ENCODE measurements around the gene DOCK4.

The DOCK4 gene

DNA sequence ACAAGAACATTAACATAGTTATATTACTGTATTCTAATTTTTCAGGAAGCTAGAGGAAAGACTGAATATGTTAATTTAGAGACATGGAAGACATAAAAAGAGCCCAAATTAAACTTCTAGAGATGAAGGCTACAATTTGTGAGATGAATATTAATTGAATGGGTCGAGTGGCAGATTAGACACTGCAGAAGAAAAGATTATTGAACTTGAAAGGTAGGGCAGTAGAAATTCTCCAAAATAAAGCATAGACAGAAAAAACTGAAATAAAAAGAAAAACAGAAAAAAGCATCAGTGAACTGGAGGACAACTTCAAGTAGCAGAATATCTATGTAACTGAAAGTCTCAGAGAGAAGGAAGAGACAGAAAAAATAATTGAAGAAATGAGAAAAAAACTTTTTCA, 369.6 kb downstream of the DOCK4 start:
- Histone ChIP-seq H3K36me3 (ENCODE audit: control insufficient read depth in 1 of 2, insufficient read depth in 2 of 2, low read length in 2 of 2) (peaks cover under 1 to 5% of the 10 kb centered on the region in 2 donors), H3K4me1 (ENCODE audit: control insufficient read depth in 1 of 2, insufficient read depth in 2 of 2, low read length in 2 of 2) (no peaks in the 10 kb centered on the region), H3K4me3 (ENCODE audit: low read depth in 1 of 2, low read length in 2 of 2) (no peak overlapping the region), H3K9me3 (ENCODE audit: control insufficient read depth in 1 of 2, low read length in 2 of 2) (no peaks in the 10 kb centered on the region), H3K27me3 (ENCODE audit: low read depth, low read length) (no peaks in the 10 kb centered on the region), H3K27ac (ENCODE audit: low read length) (no peak overlapping the region)

DNA sequence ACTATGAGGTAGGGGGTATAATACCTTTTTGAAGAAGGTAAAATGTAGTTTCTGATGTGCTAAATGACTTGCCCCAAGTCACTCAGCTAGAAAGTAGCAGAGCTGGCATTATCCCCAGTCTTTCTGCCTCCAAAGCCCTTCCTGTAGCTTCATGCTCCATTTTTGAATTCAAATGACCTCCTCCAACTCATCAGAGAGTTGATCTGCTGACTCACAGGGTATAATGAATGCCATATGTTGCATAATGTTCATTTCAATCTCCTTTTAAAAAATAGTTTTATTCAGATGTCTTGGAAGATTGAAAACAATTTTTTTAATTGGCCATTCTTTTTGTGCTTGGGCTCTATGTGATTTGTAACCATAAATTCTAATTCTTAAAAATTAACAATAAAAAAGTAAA, 371.1 kb downstream of the DOCK4 start:
- Histone ChIP-seq H3K36me3 (ENCODE audit: control insufficient read depth in 1 of 2, insufficient read depth in 2 of 2, low read length in 2 of 2) (peaks cover 0 to 5% of the 10 kb centered on the region in 2 donors), H3K9me3 (ENCODE audit: control insufficient read depth in 1 of 2, low read length in 2 of 2) (no peaks in the 10 kb centered on the region), H3K4me1 (ENCODE audit: control insufficient read depth in 1 of 2, insufficient read depth in 2 of 2, low read length in 2 of 2) (no peaks in the 10 kb centered on the region), H3K27me3 (ENCODE audit: low read depth, low read length) (no peaks in the 10 kb centered on the region), H3K4me3 (ENCODE audit: low read depth in 1 of 2, low read length in 2 of 2) (no peak overlapping the region), H3K27ac (ENCODE audit: low read length) (no peak overlapping the region)

DNA sequence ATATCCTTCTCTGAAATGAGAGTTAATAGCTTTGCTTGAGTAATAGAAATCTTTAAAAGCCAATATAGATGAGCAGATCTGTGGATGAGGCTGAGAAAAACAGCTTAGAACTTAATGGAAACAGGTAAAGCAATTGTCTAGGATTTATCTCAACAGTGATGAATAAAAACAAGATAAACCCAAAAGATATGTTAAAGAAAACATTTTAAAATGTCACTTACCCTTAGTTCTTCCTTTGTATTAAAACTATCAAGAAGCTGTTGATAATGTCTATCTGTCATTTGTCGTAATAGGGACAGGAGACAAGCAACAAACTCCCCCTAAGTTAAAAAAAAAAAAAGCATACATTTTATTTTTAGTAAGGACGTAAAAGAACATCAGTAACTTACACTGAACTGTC, 371.8 kb downstream of the DOCK4 start:
- peaks cover 0 to 5% of the 10 kb centered on the region in 2 donors for H3K36me3 ChIP-seq (ENCODE audit: control insufficient read depth in 1 of 2, insufficient read depth in 2 of 2, low read length in 2 of 2)
- no peaks in the 10 kb centered on the region for H3K27me3 ChIP-seq (ENCODE audit: low read depth, low read length)
- H3K4me1 ChIP-seq (ENCODE audit: control insufficient read depth in 1 of 2, insufficient read depth in 2 of 2, low read length in 2 of 2), result no peaks in the 10 kb centered on the region
- H3K4me3 ChIP-seq (ENCODE audit: low read depth in 1 of 2, low read length in 2 of 2), result no peak overlapping the region
- H3K9me3 ChIP-seq (ENCODE audit: control insufficient read depth in 1 of 2, low read length in 2 of 2), result no peaks in the 10 kb centered on the region
- no peak overlapping the region for H3K27ac ChIP-seq (ENCODE audit: low read length)

DNA sequence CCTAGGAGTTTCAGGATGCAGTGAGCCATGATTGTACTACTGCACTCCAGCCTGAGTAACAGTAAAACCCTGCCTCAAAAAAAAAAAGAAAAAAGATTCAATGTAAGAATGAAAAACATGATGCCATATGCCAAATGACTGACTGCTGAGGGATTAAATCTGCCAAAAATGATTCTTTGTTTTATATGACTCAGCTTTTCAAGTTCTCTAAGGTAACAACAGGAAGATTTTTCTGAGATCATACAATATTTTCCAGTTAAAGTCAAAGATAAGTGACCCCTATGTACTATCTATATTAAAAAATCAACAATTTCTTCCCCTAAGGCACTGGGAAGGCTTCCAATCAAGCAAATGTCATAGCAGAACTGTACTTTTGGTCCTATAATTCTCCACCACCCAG, 372.7 kb downstream of the DOCK4 start:
- H3K9me3 ChIP-seq (ENCODE audit: control insufficient read depth in 1 of 2, low read length in 2 of 2), result no peaks in the 10 kb centered on the region
- no peak overlapping the region for H3K27ac ChIP-seq (ENCODE audit: low read length)
- no peak overlapping the region for H3K4me3 ChIP-seq (ENCODE audit: low read depth in 1 of 2, low read length in 2 of 2)
- H3K36me3 ChIP-seq (ENCODE audit: control insufficient read depth in 1 of 2, insufficient read depth in 2 of 2, low read length in 2 of 2), result peaks cover 0 to 5% of the 10 kb centered on the region in 2 donors
- H3K4me1 ChIP-seq (ENCODE audit: control insufficient read depth in 1 of 2, insufficient read depth in 2 of 2, low read length in 2 of 2), result no peaks in the 10 kb centered on the region
- H3K27me3 ChIP-seq (ENCODE audit: low read depth, low read length), result no peaks in the 10 kb centered on the region

DNA sequence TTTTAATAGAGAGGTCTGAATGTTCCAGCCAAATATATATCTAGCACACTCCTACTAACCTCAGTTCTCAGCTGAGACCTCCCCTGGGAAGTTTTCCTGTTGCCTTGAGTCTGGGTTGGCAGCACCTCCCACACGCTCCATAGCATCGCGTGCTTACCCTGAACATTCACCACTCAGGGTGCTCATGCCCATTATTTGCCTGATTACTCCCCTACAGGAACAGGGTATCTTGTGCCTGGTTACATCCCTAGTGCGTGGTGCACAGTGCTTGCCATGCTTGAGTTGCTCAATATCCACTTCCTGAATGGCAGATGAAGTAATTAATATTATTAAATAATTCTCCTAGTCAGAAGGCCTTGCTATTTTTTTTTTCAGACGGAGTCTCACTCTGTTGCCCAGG, 374.0 kb downstream of the DOCK4 start:
- Histone ChIP-seq H3K27ac (ENCODE audit: low read length) (no peak overlapping the region), H3K36me3 (ENCODE audit: control insufficient read depth in 1 of 2, insufficient read depth in 2 of 2, low read length in 2 of 2) (peaks cover 0 to 5% of the 10 kb centered on the region in 2 donors), H3K27me3 (ENCODE audit: low read depth, low read length) (no peaks in the 10 kb centered on the region), H3K4me3 (ENCODE audit: low read depth in 1 of 2, low read length in 2 of 2) (no peak overlapping the region), H3K4me1 (ENCODE audit: control insufficient read depth in 1 of 2, insufficient read depth in 2 of 2, low read length in 2 of 2) (no peaks in the 10 kb centered on the region), H3K9me3 (ENCODE audit: control insufficient read depth in 1 of 2, low read length in 2 of 2) (no peaks in the 10 kb centered on the region)

DNA sequence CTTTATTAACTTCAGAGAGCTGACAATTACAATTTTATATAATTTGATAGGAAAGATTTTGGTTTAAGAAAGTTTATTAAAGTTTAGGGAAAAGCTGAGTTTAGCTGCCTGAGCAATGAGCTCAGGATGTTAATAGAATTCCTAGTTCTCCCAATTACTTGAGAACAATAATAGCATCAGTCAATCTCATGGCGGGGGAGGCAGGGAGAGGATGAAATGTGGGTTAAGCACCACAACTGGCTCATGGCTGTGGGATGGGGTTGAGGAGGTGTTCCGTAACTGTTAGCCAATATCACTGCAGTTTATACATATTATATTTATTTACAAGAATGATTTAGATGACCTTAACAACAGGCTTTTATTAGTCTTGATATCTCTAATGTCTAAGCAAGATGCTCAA, 377.0 kb downstream of the DOCK4 start:
- H3K4me3 ChIP-seq (ENCODE audit: low read depth in 1 of 2, low read length in 2 of 2), result no peak overlapping the region
- no peak overlapping the region for H3K27ac ChIP-seq (ENCODE audit: low read length)
- H3K9me3 ChIP-seq (ENCODE audit: control insufficient read depth in 1 of 2, low read length in 2 of 2), result no peaks in the 10 kb centered on the region
- no peaks in the 10 kb centered on the region for H3K4me1 ChIP-seq (ENCODE audit: control insufficient read depth in 1 of 2, insufficient read depth in 2 of 2, low read length in 2 of 2)
- H3K27me3 ChIP-seq (ENCODE audit: low read depth, low read length), result no peaks in the 10 kb centered on the region
- H3K36me3 ChIP-seq (ENCODE audit: control insufficient read depth in 1 of 2, insufficient read depth in 2 of 2, low read length in 2 of 2), result peaks cover 0 to 5% of the 10 kb centered on the region in 2 donors

DNA sequence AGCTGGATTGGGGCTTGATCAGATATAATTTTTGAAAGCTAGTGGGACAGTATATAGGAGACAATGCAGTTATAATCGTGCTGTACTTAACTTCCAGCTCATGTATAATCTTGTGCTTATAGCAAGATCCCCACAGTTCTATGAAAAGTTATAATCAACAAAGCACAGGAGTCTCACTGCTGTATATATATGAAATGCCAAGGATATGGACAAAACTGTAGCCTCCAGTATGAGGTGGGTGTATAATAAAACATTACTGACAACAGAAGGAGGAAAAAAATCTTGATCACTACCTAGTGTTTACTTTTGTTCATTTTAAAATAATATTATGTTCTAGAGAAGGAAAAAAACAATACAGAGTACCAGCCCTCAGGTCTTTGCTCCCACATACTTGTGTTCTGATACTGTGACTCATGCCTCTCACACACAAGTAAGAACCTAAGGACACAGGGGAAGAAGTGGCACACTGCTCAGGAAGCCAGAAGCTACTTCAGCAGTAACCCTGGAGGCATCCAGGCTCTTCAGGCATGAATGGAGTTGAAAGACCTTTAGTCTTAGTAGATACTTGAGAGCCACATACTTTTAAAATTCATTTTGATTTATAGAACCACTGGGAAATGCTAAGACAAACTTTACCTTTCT, 378.2 kb downstream of the DOCK4 start:
- Histone ChIP-seq H3K27ac (ENCODE audit: low read length) (no peak overlapping the region), H3K4me1 (ENCODE audit: control insufficient read depth in 1 of 2, insufficient read depth in 2 of 2, low read length in 2 of 2) (no peaks in the 10 kb centered on the region), H3K9me3 (ENCODE audit: control insufficient read depth in 1 of 2, low read length in 2 of 2) (no peaks in the 10 kb centered on the region), H3K36me3 (ENCODE audit: control insufficient read depth in 1 of 2, insufficient read depth in 2 of 2, low read length in 2 of 2) (peaks cover 0 to 4% of the 10 kb centered on the region in 2 donors), H3K27me3 (ENCODE audit: low read depth, low read length) (no peaks in the 10 kb centered on the region), H3K4me3 (ENCODE audit: low read depth in 1 of 2, low read length in 2 of 2) (no peak overlapping the region)

DNA sequence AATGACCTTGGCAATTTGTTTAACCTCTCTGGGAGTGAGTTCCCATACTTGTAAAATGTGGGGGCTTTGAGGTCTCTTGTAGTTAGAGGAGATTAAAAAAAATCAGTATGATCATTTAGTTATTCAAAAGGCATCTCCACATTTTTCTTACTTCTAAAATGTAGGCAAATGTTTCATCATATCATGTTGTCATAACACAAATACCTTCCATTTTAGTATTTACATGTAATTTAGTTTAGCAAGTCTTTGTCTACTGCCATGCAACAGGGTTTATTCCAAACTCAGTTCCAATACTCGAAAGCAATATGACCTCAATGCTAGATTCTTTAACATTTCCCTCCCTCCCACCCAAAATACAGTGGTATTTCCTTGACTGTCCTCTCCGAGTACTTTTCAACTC, 381.2 kb downstream of the DOCK4 start:
- Histone ChIP-seq H3K4me1 (ENCODE audit: control insufficient read depth in 1 of 2, insufficient read depth in 2 of 2, low read length in 2 of 2) (no peaks in the 10 kb centered on the region), H3K36me3 (ENCODE audit: control insufficient read depth in 1 of 2, insufficient read depth in 2 of 2, low read length in 2 of 2) (peaks cover 0 to 5% of the 10 kb centered on the region in 2 donors), H3K27ac (ENCODE audit: low read length) (no peak overlapping the region), H3K27me3 (ENCODE audit: low read depth, low read length) (no peaks in the 10 kb centered on the region), H3K9me3 (ENCODE audit: control insufficient read depth in 1 of 2, low read length in 2 of 2) (no peaks in the 10 kb centered on the region), H3K4me3 (ENCODE audit: low read depth in 1 of 2, low read length in 2 of 2) (no peak overlapping the region)

DNA sequence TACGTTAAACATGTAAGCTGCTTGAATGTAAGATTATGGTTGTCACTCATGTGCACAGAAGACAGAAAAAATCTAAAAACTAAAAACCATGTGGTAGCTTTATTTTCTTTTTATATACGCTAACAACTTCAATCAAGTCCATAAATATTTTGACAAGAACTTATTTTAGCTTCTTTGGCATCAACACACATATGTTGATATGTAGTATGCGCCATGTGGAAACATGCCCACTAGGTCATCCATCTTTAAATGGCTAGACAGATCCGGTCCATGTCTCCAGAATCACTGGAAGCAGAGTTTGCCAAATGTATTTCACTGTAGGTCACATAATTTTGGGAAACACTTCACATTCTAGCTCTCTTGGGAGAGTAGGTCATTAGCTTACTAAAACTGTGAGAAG, 382.4 kb downstream of the DOCK4 start:
- H3K4me1 ChIP-seq (ENCODE audit: control insufficient read depth in 1 of 2, insufficient read depth in 2 of 2, low read length in 2 of 2), result no peaks in the 10 kb centered on the region
- no peak overlapping the region for H3K27ac ChIP-seq (ENCODE audit: low read length)
- H3K27me3 ChIP-seq (ENCODE audit: low read depth, low read length), result no peaks in the 10 kb centered on the region
- H3K36me3 ChIP-seq (ENCODE audit: control insufficient read depth in 1 of 2, insufficient read depth in 2 of 2, low read length in 2 of 2), result peaks cover 0 to 5% of the 10 kb centered on the region in 2 donors
- no peak overlapping the region for H3K4me3 ChIP-seq (ENCODE audit: low read depth in 1 of 2, low read length in 2 of 2)
- no peaks in the 10 kb centered on the region for H3K9me3 ChIP-seq (ENCODE audit: control insufficient read depth in 1 of 2, low read length in 2 of 2)

DNA sequence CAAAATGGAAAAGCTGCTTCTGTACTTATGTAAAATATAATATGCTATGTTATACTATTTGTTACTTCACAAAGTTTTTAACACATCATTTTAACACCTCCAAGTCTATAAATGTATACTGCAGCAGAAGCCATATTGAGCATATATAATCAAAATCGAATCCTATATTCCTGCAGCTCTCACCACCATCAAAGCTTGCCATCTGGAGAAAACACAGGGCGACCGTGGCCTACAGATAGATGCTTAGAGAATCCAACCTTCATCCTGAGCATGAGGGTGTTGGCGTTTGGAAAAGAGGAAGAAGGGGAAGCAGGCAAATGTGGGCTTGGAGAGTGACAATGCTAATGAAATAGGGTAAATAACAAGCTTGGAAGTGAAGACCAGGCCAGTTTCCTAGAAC, 385.2 kb downstream of the DOCK4 start:
- no peaks in the 10 kb centered on the region for H3K9me3 ChIP-seq (ENCODE audit: control insufficient read depth in 1 of 2, low read length in 2 of 2)
- no peak overlapping the region for H3K27ac ChIP-seq (ENCODE audit: low read length)
- no peak overlapping the region for H3K4me3 ChIP-seq (ENCODE audit: low read depth in 1 of 2, low read length in 2 of 2)
- no peaks in the 10 kb centered on the region for H3K27me3 ChIP-seq (ENCODE audit: low read depth, low read length)
- no peaks in the 10 kb centered on the region for H3K4me1 ChIP-seq (ENCODE audit: control insufficient read depth in 1 of 2, insufficient read depth in 2 of 2, low read length in 2 of 2)
- H3K36me3 ChIP-seq (ENCODE audit: control insufficient read depth in 1 of 2, insufficient read depth in 2 of 2, low read length in 2 of 2), result peaks cover 0 to 5% of the 10 kb centered on the region in 2 donors

DNA sequence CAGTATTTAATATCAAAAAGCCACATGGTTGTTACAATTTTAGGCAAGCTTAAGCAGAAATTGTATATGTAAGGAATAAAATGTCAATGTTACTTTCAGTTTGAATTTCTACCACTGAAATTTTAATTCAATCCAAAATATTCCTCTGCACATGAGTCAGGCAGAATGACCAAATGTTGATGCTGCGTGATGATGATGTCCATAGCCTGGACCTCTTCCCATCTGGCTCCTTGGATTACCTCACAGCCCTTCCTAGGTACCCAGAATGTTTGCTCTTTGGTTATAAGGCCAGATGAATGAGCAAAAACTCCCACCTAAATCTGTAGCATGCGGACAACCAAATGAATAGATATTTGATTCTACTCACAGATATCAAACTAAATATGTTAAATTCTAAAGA, 385.6 kb downstream of the DOCK4 start:
- H3K9me3 ChIP-seq (ENCODE audit: control insufficient read depth in 1 of 2, low read length in 2 of 2), result no peaks in the 10 kb centered on the region
- H3K27ac ChIP-seq (ENCODE audit: low read length), result no peak overlapping the region
- no peak overlapping the region for H3K4me3 ChIP-seq (ENCODE audit: low read depth in 1 of 2, low read length in 2 of 2)
- no peaks in the 10 kb centered on the region for H3K4me1 ChIP-seq (ENCODE audit: control insufficient read depth in 1 of 2, insufficient read depth in 2 of 2, low read length in 2 of 2)
- peaks cover 0 to 5% of the 10 kb centered on the region in 2 donors for H3K36me3 ChIP-seq (ENCODE audit: control insufficient read depth in 1 of 2, insufficient read depth in 2 of 2, low read length in 2 of 2)
- no peaks in the 10 kb centered on the region for H3K27me3 ChIP-seq (ENCODE audit: low read depth, low read length)

DNA sequence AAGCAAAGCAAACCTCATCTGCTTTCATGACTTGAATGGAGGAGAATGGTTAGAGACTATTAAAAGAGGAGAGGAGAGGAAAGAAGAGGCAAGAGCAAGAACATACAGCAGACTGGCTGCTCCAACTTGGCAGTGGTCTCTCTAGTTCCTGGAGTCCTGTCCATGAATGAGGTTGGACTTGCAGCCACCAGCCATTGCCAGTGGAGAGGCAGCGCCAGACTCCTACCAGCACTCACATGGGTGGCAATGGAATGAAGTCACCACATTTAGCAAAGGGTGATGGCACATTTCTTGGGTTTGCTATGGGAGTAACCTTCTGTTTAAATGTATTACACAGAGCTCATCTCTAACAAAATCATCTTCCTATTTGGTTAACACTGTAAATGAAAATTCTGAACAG, 386.1 kb downstream of the DOCK4 start:
- no peaks in the 10 kb centered on the region for H3K27me3 ChIP-seq (ENCODE audit: low read depth, low read length)
- no peak overlapping the region for H3K27ac ChIP-seq (ENCODE audit: low read length)
- no peaks in the 10 kb centered on the region for H3K4me1 ChIP-seq (ENCODE audit: control insufficient read depth in 1 of 2, insufficient read depth in 2 of 2, low read length in 2 of 2)

More for the DNA sequence above, 386.1 kb downstream of the DOCK4 start:
- no peaks in the 10 kb centered on the region for H3K9me3 ChIP-seq (ENCODE audit: control insufficient read depth in 1 of 2, low read length in 2 of 2)
- peaks cover 0 to 5% of the 10 kb centered on the region in 2 donors for H3K36me3 ChIP-seq (ENCODE audit: control insufficient read depth in 1 of 2, insufficient read depth in 2 of 2, low read length in 2 of 2)
- no peak overlapping the region for H3K4me3 ChIP-seq (ENCODE audit: low read depth in 1 of 2, low read length in 2 of 2)

All from muscle layer of duodenum (tissue), 2 donors.